WI38 (cell line): Measurements from ENCODE around the gene CNTN5.

Experiments
- H3K4me3 ChIP-seq: 2 replicates; pipeline ENCODE4 v1.5.1; 2011; ENCODE audit warnings: low read depth, mild to moderate bottlenecking, control low read depth, low read length
- TF ChIP-seq, protein P1 (sequence below): IDR thresholded peaks from 2 replicates; pipeline ENCODE4 v1.5.1; 2012; ENCODE audit warnings: low read depth, mild to moderate bottlenecking, control low read depth, low read length

The CNTN5 gene

DNA sequence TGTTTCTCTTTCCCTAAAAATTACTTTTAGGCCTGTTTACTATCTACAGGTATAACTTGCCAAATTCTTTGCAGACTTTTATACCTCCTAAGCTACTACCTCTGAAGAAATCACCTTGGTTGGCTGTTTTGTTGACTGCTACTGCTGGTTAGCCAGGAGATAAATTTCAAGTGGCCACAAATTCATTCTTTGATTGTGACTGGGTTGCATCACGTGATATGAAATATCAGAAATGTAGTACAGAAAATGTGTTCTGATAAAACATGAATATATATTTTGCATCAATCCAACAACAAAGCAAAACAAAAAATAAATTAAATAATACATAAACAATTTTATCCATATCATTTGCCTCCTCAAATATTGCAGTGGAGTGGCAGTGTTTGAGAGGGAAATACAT lies 291.1 kb downstream of the CNTN5 start:
- H3K4me3 ChIP-seq, result no peak overlapping the region
- TF ChIP-seq, protein P1, sequence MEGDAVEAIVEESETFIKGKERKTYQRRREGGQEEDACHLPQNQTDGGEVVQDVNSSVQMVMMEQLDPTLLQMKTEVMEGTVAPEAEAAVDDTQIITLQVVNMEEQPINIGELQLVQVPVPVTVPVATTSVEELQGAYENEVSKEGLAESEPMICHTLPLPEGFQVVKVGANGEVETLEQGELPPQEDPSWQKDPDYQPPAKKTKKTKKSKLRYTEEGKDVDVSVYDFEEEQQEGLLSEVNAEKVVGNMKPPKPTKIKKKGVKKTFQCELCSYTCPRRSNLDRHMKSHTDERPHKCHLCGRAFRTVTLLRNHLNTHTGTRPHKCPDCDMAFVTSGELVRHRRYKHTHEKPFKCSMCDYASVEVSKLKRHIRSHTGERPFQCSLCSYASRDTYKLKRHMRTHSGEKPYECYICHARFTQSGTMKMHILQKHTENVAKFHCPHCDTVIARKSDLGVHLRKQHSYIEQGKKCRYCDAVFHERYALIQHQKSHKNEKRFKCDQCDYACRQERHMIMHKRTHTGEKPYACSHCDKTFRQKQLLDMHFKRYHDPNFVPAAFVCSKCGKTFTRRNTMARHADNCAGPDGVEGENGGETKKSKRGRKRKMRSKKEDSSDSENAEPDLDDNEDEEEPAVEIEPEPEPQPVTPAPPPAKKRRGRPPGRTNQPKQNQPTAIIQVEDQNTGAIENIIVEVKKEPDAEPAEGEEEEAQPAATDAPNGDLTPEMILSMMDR, result no peak

DNA sequence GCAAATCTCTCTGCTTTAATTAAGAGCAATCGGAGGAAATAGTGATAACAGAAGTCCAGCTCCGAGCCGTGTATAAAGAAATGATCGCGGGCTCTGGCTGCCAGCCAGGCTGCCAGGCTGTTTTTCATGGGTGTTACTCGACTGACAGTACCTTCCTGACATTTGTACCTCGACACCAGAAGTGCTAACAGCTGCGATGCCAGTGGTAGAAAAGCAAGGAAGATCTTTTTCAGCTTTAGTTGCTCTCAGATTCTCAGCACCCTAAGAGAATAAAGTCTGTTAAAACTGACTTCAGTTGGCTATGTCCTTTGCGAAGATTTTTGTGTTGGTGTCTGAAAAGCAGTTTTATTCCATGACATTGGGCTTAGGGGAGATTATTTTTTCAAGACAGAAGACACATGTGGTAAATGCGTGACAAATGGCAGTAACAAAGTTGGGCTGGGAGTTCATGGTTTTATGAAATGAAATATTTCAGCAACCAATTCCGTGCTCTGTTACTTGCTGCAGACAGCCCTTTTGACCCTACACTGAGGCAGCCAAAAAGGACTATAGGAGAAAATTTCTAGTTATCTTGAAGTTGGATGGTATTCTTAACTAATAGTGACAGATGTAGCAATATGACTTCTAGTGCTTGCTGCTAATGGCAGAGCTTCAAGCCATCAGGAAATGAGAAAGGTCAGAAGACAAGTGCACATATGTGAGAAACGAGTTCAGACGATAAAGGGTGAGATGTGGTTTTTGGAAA lies 296.2 kb downstream of the CNTN5 start:
- H3K4me3 ChIP-seq, result no peak overlapping the region

DNA sequence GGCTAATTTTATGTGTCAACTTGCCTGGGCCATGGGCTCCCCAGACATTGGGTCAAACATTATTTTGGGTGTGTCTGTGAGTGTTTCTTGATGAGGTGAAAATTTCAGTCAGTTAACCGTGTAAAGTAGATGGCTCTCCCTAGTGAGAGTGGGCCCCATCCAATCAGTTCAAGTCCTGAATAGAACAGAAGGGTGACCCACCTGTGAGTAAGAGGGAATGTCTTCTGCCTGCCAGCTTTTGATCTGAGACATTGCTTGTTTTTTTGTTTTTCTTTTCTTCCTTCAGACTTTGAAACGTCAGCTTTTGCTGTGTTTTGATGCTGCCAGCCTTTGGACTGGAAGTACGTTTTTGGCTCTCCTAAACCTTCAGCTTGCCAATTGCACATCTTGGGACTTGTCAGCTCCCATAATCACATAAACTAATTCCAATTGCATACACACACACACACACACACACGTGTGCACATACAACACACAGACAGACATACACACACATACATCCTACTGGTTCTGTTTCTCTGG lies 300.1 kb downstream of the CNTN5 start:
- H3K4me3 ChIP-seq, result no peak overlapping the region
- TF ChIP-seq, protein P1, result no peak

More for the DNA sequence above, 296.2 kb downstream of the CNTN5 start:
- TF ChIP-seq, protein P1, result no peak

DNA sequence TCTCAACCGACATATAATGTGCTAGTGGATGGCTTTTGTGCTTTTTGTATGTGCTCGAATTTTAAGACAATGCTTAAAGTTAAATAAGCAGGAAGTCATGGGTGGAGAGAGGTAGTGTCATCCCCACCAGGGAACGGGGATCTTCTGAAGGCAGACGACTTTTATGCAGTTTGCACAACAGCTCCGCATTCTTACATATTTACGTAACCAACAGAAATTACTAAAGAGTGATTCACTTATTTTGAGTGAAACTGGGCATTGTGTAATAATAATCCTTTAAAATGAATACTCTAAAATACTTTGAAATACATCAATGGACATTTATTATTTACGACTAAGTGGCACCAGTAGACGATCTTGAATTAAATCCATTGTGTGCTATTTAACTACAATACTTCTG lies 305.1 kb downstream of the CNTN5 start:
- TF ChIP-seq, protein P1, result no peak
- no peak overlapping the region for H3K4me3 ChIP-seq

DNA sequence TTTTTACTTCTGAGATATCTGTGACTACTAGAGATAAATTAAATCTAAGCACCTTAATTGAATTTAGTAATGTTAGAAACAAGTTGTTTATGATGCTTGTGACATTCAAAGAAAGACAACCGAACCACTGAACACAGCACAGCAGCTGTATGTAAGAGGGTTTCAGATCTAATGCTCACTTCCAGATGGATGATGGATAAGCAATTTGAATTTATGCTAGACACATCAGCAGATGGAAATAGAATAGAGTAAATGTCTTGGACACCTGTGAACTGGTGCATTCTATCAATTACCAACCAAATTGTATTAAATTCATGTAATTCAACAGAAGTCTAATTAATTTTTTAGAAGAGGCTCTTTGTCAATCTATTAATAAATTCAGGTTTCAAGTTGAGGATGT lies 306.3 kb downstream of the CNTN5 start:
- no peak overlapping the region for H3K4me3 ChIP-seq
- TF ChIP-seq, protein P1, result no peak

DNA sequence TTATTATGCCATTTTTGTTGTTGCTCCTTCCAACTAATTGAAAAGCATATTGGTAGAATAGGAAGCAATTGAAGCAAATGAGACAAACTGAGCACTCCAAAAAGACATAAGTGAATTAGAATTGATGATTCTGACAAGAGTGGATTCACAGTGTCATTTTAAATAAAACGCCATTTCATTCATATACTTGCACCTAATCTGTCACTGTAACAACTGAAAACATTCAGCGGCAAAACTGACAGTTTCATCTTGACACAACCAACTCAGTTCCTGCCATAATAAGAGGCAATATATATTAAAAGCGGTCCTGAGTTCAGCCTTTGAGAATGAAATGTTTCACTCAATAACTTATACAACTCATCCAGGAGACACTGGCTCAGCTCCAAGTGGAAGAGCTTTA lies 306.8 kb downstream of the CNTN5 start:
- TF ChIP-seq, protein P1, result no peak
- H3K4me3 ChIP-seq, result no peak overlapping the region

DNA sequence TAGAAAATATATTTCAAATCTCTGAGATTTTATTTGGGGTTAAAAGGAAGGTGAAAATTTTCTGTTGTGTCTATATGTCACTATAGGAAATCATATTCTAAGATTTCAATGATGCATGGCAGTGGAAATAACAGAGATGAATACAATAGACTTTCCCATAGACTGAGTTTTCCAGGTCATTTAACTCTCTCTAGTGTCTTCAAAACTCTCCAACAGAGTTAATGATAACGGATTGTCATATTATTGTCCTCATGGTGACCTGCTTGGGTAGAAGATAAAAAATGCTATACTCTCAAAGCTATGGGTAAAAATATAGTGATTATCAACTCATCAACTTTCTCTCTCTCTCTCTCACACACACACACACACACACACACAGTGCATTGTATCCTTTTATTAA lies 312.9 kb downstream of the CNTN5 start:
- H3K4me3 ChIP-seq, result no peak overlapping the region
- TF ChIP-seq, protein P1, result no peak
